Measurements from ENCODE around the gene PPP1R3D.
"Not testable (repeated sequence)": the region's sequence is repeated elsewhere in the genome, so short reads cannot be mapped to it uniquely, and the experiment has no call there.

PPP1R3D gene

DNA sequence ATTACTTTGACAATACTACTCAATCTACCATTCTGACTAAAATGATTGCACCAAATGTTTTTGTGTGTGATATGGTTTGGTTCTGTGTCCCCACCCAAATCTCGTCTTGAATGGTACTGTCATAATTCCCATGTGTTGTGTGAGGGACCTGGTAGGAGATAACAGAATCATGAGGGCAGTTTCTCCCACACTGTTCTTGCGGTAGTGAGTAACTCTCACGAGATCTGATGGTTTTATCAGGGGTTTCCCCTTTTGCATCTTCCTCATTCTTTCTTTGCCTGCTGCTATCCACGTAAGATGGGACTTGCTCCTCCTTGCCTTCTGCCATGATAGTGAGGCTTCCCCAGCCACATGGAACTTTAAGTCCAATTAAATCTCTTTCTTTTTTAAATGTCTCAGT is 27.5 kb downstream of the PPP1R3D start:
- no peak for DNase-seq

DNA sequence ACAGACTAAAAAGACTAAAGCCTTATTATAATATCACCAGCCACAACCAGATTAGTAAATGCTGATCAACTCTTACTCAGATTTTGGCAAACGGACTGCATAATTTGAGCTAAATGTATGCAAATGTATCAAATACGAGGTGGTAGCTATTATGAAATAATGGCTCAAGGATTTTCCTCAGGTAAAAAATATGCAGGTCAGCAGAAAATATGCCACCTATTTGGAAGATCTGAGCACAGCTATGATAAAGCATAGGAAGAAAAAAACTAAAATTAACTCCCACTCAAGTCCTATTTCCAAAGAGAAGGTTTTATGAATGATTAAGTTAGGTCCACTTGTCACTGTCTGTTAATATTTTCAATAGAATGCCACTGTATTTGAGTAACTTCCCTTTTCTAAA is 29.1 kb downstream of the PPP1R3D start:
- DNase-seq: no peak

DNA sequence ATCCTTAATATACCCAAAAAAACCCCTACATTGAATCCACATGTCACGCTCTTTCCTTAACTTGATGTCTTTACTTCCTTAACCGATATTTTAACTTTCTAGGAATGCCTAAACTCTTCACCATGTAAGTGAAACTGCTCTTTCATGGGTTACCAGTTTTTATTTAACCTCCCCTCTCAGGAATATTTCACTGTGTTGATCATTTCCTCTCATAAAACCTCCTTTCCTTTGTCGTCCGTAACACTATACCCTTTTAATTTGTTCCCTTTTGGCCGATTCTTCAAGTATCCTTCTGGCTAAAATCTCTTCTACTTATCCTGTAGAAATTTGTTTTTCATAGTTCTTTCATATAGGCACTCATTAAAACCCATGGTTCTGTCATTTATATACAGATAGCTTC is 31.2 kb downstream of the PPP1R3D start:
- DNase-seq: no peak

DNA sequence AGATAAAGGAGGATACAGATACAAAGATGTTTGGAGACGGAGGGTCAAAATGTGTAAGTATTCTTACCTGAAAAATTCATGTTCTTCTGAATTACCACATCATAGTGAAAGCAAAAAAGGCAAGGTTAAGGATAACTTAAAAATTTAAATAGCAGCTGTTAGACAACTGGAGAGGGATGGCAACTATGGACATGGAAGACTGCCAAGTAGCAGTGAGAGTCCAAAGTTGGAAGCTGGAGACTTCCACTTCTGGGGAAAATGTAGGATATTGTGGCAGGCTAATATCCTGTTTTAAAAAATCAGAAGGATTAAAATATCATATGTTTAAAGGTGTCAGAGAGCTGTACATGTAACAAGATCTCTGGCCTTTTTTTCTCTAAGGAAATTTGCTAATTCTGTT is 36.5 kb downstream of the PPP1R3D start:
- DNase-seq: no peak

DNA sequence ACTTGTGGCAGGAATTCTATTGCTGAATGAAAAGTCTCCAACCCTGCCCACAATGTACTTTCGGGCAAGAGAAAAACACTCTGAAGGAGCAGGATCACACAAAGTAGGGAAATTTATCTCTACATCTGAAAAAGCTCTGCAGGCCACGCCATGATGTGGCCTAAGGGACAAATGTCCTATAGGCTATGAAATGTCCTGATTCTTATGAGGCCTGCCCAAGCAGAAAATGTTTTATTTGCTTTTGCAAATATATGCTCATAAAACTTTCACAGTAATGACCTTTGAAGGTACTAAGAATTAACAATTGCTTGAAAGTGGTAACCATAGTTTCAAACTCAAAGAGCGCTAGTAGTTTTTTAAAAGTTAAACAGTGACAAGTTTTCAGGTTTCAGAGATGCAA is 37.6 kb downstream of the PPP1R3D start:
- DNase-seq: no peak

DNA sequence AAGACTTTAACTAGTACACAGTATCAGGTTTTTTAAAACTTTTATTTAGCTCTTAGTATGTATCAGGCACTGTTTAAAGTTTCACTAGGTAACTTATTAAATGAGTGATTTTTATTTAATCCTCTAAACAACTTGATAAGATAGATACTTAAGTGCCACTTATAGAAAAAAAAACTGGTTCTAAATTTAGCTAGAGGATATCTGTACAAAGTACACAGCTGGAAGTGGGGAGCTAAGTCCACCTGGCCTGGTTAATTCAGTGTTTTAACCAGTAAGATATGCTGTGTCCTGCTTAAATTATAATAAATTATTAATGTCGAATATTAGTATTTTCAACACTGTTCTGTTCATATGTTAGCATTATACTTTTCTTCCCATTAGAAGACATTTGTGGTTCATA is 44.2 kb downstream of the PPP1R3D start:
- no peak for DNase-seq

DNA sequence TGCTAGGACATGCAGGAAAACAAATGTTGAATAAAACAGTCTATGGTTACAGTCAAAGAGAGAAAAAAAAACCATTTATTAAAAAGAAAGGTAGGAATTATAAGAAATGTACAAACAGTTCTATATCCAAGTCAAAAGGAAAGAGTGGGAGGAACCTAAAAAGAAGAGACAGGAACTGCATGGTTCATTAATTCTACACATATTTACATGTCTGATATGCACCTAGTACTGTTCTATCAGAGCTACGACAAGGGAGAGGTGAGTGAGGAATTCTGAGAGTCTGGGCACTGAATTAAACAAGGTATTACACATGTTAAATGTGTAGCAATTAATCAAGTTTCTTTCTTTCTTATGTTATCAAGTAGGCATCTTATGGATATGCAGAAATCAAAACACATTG is 48.5 kb downstream of the PPP1R3D start:
- no peak for DNase-seq

DNA sequence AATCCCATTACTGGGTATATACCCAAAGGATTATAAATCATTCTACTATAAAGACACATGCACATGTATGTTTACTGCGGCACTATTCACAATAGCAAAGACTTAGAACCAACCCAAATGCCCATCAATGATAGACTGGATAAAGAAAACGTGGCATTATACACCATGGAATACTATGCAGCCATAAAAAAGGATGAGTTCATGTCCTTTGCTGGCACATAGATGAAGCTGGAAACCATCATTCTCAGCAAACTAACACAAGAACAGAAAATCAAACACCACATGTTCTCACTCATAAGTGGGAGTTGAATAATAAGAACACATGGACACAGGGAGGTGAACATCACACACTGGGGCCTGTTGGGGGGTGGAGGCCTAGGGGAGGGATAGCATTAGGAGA is 50.1 kb downstream of the PPP1R3D start:
- DNase-seq: not testable (repeated sequence)

DNA sequence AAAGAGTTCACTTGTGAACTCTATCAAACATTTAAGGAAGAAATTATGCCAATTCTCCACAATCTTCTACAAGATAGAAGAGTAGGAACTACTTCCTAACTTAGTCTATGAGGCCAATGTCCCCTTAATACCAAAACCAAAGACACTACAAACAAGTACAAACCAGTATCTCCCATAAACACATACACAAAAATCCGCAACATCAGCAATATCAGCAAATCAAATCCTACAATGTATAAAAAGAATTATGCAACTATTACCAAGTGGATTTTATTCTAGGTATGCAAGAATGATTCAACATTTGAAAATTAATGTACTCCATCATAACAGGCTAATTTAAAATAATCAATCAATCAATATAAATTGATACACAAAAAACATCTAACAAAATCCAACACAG is 52.1 kb downstream of the PPP1R3D start:
- DNase-seq: no peak

Data from activated CD4-positive, alpha-beta T cell treated with anti-CD3 and anti-CD28 coated beads, Interleukin-2, Interleukin-6, amounts not matched to agents 100 ng/mL and 50 ng/mL, durations not matched to agents 16 hours and 8 hours (primary cell).